ENCODE results near the gene NRG3.

The NRG3 gene

GRCh38 chr10:82394987-82395386 is 520.0 kb downstream of the NRG3 start:
- DNase-seq: no peak

- DNase-seq: no peak
These were observed 521.9 kb downstream of the NRG3 start for GRCh38 chr10:82396886-82397285.

GRCh38 chr10:82397854-82398253 is 522.9 kb downstream of the NRG3 start:
- no peak for DNase-seq

GRCh38 chr10:82399850-82400249 is 524.9 kb downstream of the NRG3 start:
- DNase-seq: no peak

- DNase-seq: no peak
These were observed 525.8 kb downstream of the NRG3 start for GRCh38 chr10:82400841-82401240.

GRCh38 chr10:82402906-82403401 is 528.0 kb downstream of the NRG3 start:
- no peak for DNase-seq

GRCh38 chr10:82409671-82410070 is 534.7 kb downstream of the NRG3 start:
- DNase-seq: no peak

- no peak for DNase-seq
These were observed 536.4 kb downstream of the NRG3 start for GRCh38 chr10:82411416-82411815.

- DNase-seq: peak in 1 of 14 donors; percentile 2
These were observed 545.0 kb downstream of the NRG3 start for GRCh38 chr10:82420001-82420400.

GRCh38 chr10:82429302-82429701 is 554.3 kb downstream of the NRG3 start:
- DNase-seq: no peak

- DNase-seq: no peak
These were observed 563.3 kb downstream of the NRG3 start for GRCh38 chr10:82438277-82438676.

- DNase-seq: no peak
These were observed 565.8 kb downstream of the NRG3 start for GRCh38 chr10:82440775-82441174.

- no peak for DNase-seq
These were observed 577.1 kb downstream of the NRG3 start for GRCh38 chr10:82452046-82452445.

GRCh38 chr10:82452676-82453075 is 577.7 kb downstream of the NRG3 start:
- DNase-seq: no peak

GRCh38 chr10:82453678-82454293 is 578.8 kb downstream of the NRG3 start:
- no peak for DNase-seq

GRCh38 chr10:82462910-82463551 is 588.0 kb downstream of the NRG3 start:
- DNase-seq: no peak

GRCh38 chr10:82463614-82464013 is 588.6 kb downstream of the NRG3 start:
- no peak for DNase-seq

GRCh38 chr10:82464191-82464818 is 589.3 kb downstream of the NRG3 start:
- DNase-seq: no peak

GRCh38 chr10:82464966-82465365 is 590.0 kb downstream of the NRG3 start:
- DNase-seq: no peak

- no peak for DNase-seq
These were observed 593.5 kb downstream of the NRG3 start for GRCh38 chr10:82468453-82468852.

- DNase-seq: no peak
These were observed 597.7 kb downstream of the NRG3 start for GRCh38 chr10:82472406-82473335.

- DNase-seq: no peak
These were observed 602.8 kb downstream of the NRG3 start for GRCh38 chr10:82477776-82478175.

- no peak for DNase-seq
These were observed 617.7 kb downstream of the NRG3 start for GRCh38 chr10:82492647-82493046.

Data from C1 segment of cervical spinal cord (tissue), 14 donors.